ENCODE measurements around the gene SLC25A12. TPM values are rescaled to one million over a fixed set of nuclear protein-coding genes. Genes with fewer than 3 reads are reported as not detected.
A peak's percentile ranks its signal among the peaks of the same experiment; 100 is the strongest.

SLC25A12 gene
- total and polyA plus RNA-seq, 9 of the 15 experiments (the other 6 are each of a cell fraction or from before 2014, with no cell fraction given) = 13.5 to 36.5 (median 21.7) TPM

- TF ChIP-seq CHD4 (IDR thresholded peaks at IDR 0.05; ENCODE audit: insufficient read depth, insufficient replicate concordance, low read depth, low read length, poor library complexity, severe bottlenecking) = no peak
- TF ChIP-seq DLX4 (CRISPR knock-in tag; IDR thresholded peaks at IDR 0.05) = no peak
- TF ChIP-seq RBM22 (IDR thresholded peaks at IDR 0.05; ENCODE audit: low read depth, low read length, poor library complexity, severe bottlenecking) = no peak
- TF ChIP-seq, protein P1, sequence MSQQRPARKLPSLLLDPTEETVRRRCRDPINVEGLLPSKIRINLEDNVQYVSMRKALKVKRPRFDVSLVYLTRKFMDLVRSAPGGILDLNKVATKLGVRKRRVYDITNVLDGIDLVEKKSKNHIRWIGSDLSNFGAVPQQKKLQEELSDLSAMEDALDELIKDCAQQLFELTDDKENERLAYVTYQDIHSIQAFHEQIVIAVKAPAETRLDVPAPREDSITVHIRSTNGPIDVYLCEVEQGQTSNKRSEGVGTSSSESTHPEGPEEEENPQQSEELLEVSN (IDR thresholded peaks at IDR 0.05; ENCODE audit: borderline replicate concordance in 1 of 2, extremely low read depth in 1 of 2, insufficient read depth in 1 of 2, insufficient read length in 1 of 2, low read depth in 1 of 2, low read length in 1 of 2, poor library complexity in 1 of 2, severe bottlenecking in 1 of 2) = no peak
- TF ChIP-seq, protein P2, sequence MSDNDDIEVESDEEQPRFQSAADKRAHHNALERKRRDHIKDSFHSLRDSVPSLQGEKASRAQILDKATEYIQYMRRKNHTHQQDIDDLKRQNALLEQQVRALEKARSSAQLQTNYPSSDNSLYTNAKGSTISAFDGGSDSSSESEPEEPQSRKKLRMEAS (CRISPR knock-in tag; IDR thresholded peaks at IDR 0.05) = no peak
- no peak for TF ChIP-seq ZBTB17 (CRISPR knock-in tag; IDR thresholded peaks at IDR 0.05)
- TF ChIP-seq RBM25 (IDR thresholded peaks at IDR 0.05; ENCODE audit: low read depth, low read length, severe bottlenecking) = no peak
- TF ChIP-seq CBX5 (IDR thresholded peaks at IDR 0.05; ENCODE audit: borderline replicate concordance, low read depth) = no peak
- TF ChIP-seq HNRNPK (IDR thresholded peaks at IDR 0.05; ENCODE audit: low read depth, low read length, poor library complexity, severe bottlenecking) = no peak
- no peak for TF ChIP-seq SMARCA5 (IDR thresholded peaks at IDR 0.05)
- TF ChIP-seq ZNF764 (CRISPR knock-in tag; IDR thresholded peaks at IDR 0.05; ENCODE audit: low read depth) = no peak
- TF ChIP-seq HNRNPLL (IDR thresholded peaks at IDR 0.05; ENCODE audit: low read depth, low read length, poor library complexity, severe bottlenecking) = no peak
- TF ChIP-seq ZNF41 (CRISPR knock-in tag; conservative IDR thresholded peaks at IDR 0.05) = no peak
- peak; percentile 40 for TF ChIP-seq MEIS2 (IDR thresholded peaks at IDR 0.05; ENCODE audit: partially characterized antibody)
- TF ChIP-seq USF1 (CRISPR knock-in tag; IDR thresholded peaks at IDR 0.05) = no peak
- no peak for TF ChIP-seq NRF1 (conservative IDR thresholded peaks at IDR 0.05 in 1 of 2, IDR thresholded peaks at IDR 0.05 in 1 of 2)
- TF ChIP-seq POLR3G (IDR thresholded peaks at IDR 0.05; ENCODE audit: extremely low read depth, insufficient read length, insufficient replicate concordance) = no peak
- TF ChIP-seq, protein P3, sequence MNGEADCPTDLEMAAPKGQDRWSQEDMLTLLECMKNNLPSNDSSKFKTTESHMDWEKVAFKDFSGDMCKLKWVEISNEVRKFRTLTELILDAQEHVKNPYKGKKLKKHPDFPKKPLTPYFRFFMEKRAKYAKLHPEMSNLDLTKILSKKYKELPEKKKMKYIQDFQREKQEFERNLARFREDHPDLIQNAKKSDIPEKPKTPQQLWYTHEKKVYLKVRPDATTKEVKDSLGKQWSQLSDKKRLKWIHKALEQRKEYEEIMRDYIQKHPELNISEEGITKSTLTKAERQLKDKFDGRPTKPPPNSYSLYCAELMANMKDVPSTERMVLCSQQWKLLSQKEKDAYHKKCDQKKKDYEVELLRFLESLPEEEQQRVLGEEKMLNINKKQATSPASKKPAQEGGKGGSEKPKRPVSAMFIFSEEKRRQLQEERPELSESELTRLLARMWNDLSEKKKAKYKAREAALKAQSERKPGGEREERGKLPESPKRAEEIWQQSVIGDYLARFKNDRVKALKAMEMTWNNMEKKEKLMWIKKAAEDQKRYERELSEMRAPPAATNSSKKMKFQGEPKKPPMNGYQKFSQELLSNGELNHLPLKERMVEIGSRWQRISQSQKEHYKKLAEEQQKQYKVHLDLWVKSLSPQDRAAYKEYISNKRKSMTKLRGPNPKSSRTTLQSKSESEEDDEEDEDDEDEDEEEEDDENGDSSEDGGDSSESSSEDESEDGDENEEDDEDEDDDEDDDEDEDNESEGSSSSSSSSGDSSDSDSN (IDR thresholded peaks at IDR 0.05; ENCODE audit: borderline replicate concordance in 1 of 2, low read depth in 2 of 2, low read length in 2 of 2) = 0 out of 4 replicates have a peak, but pooled peaks of 1 of the 2 experiments have one; percentile 38
- TF ChIP-seq ZNF134 (CRISPR knock-in tag; conservative IDR thresholded peaks at IDR 0.05) = no peak
- TF ChIP-seq, protein P4, sequence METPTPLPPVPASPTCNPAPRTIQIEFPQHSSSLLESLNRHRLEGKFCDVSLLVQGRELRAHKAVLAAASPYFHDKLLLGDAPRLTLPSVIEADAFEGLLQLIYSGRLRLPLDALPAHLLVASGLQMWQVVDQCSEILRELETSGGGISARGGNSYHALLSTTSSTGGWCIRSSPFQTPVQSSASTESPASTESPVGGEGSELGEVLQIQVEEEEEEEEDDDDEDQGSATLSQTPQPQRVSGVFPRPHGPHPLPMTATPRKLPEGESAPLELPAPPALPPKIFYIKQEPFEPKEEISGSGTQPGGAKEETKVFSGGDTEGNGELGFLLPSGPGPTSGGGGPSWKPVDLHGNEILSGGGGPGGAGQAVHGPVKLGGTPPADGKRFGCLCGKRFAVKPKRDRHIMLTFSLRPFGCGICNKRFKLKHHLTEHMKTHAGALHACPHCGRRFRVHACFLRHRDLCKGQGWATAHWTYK (CRISPR knock-in tag; IDR thresholded peaks at IDR 0.05) = no peak
- TF ChIP-seq PML (IDR thresholded peaks at IDR 0.05; ENCODE audit: low read length) = no peak
- TF ChIP-seq NCOA6 (IDR thresholded peaks at IDR 0.05) = no peak
Observed at GRCh38 chr2:171878481-171878993, 15.5 kb downstream of the SLC25A12 start (continued).

Data from K562 (cell line).